Measurements from ENCODE around the gene CAPN10. TPM values are rescaled to one million over a fixed set of nuclear protein-coding genes. Genes with fewer than 3 reads are reported as not detected.

Gene CAPN10
- total and polyA plus RNA-seq, 2 donors (not counting 3 experiments of a cell fraction or from before 2014, with no cell fraction given): 25.2 to 39.9 TPM

- dilution Hi-C loops (cut with MboI; ENCODE audit: extremely low pct_ligation_motif_present, low sequenced_read_pairs): no loop called here
These were observed 51.4 kb downstream of the CAPN10 start for GRCh38 chr2:240637901-240638345.

More at GRCh38 chr2:240637901-240638345, 51.4 kb downstream of the CAPN10 start:
- no peaks in the 10 kb centered on the region for H3K4me1 ChIP-seq (ENCODE audit: control insufficient read depth, extremely low read depth, insufficient read depth, low read length)
- CTCF ChIA-PET: no interaction called here
- no peaks in the 10 kb centered on the region for H4K20me1 ChIP-seq (replicated peaks; ENCODE audit: control insufficient read depth, extremely low read depth, insufficient read depth, low read length)
- no peak overlapping the region for H3K9ac ChIP-seq (replicated peaks; ENCODE audit: extremely low read depth, insufficient read depth, low read length)
- no peaks in the 10 kb centered on the region for H3K36me3 ChIP-seq (ENCODE audit: control insufficient read depth in 2 of 2, extremely low read depth in 1 of 2, insufficient read depth in 2 of 2, low read length in 2 of 2)
- FAIRE-seq (no peak), DNase-seq (ENCODE audit: low read depth, low spot score) (no peak)
- no peak overlapping the region for H3K4me3 ChIP-seq (replicated peaks in 1 of 3; ENCODE audit: insufficient read depth in 1 of 3, low read depth in 1 of 3, low read length in 3 of 3)
- intact Hi-C loops (cut with micrococcal nuclease): no loop called here
- H3K27ac ChIP-seq (ENCODE audit: insufficient read depth, low read depth, low read length): no peak overlapping the region
- H3K4me2 ChIP-seq (ENCODE audit: insufficient read depth, low read length): no peak overlapping the region
- no TSS peak for BruUV-seq (replicated peaks)
- TF ChIP-seq JUN (IDR thresholded peaks at IDR 0.05; ENCODE audit: borderline replicate concordance, insufficient read depth, insufficient read length, low read depth) (no peak), GATA2 (IDR thresholded peaks at IDR 0.05; ENCODE audit: insufficient read depth, insufficient read length, low read depth, low read length) (no peak), MAX (IDR thresholded peaks at IDR 0.05; ENCODE audit: insufficient read depth, insufficient read length) (no peak), POLR2A (IDR thresholded peaks at IDR 0.05; ENCODE audit: low read depth, low read length) (no peak), POLR2AphosphoS5 (IDR thresholded peaks at IDR 0.05; ENCODE audit: insufficient read depth, low read depth, low read length) (no peak), EZH2 (IDR thresholded peaks at IDR 0.05; ENCODE audit: borderline replicate concordance, low read depth, low read length, severe bottlenecking) (no peak), MYC (IDR thresholded peaks at IDR 0.05; ENCODE audit: low read depth, low read length) (no peak), FOS (IDR thresholded peaks at IDR 0.05; ENCODE audit: borderline replicate concordance, insufficient read depth, low read length) (no peak), CTCF (IDR thresholded peaks at IDR 0.05; ENCODE audit: extremely low read depth in 1 of 2, insufficient read depth in 1 of 2, low read depth in 1 of 2, low read length in 2 of 2) (no peak)
- no peak overlapping the region for H2AFZ ChIP-seq (ENCODE audit: low read depth, low read length)
- no peaks in the 10 kb centered on the region for H3K9me3 ChIP-seq (replicated peaks; ENCODE audit: control insufficient read depth, insufficient read depth, low read length)
- no peaks in the 10 kb centered on the region for H3K9me1 ChIP-seq (replicated peaks; ENCODE audit: control insufficient read depth, extremely low read depth, insufficient read depth, low read length)
- no peaks in the 10 kb centered on the region for H3K79me2 ChIP-seq (ENCODE audit: control insufficient read depth, insufficient read depth, low read length)
- POLR2A ChIA-PET: no interaction called here
- no peaks in the 10 kb centered on the region for H3K27me3 ChIP-seq (ENCODE audit: control insufficient read depth in 2 of 2, insufficient read depth in 2 of 2, low read length in 2 of 2)

All from endothelial cell of umbilical vein (primary cell).